Measurements from ENCODE around the gene RAB20.

The RAB20 gene

DNA sequence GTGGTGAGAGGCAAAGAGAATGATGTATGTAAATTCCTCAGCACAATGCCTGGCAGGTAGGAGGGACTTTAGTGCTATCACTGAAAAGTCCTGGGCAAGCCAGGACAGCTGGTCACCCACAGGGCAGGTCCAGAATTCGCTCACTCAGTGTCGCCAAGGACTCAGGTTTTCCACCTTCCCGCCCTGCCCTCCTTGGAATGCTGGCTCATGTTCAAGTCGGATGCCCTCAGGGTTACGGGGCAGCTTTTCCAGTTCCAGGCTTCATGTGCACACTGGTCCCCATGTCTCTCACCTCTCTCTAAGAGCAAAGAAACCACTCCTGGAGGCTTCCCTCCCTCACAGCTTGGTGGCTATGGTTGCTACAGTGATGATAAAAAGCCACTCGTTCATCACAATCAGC, 29.1 kb upstream of the RAB20 start:
- Histone ChIP-seq H3K36me3 (no peaks in the 10 kb centered on the region), H3K9me3 (no peaks in the 10 kb centered on the region), H3K27me3 (no peaks in the 10 kb centered on the region), H3K27ac (no peak overlapping the region), H3K4me3 (ENCODE audit: low read depth in 1 of 2, low read length in 1 of 2) (no peak overlapping the region), H3K4me1 (ENCODE audit: control insufficient read depth in 1 of 2, insufficient read depth in 1 of 2, low read depth in 1 of 2, low read length in 1 of 2) (no peaks in the 10 kb centered on the region)
- TF ChIP-seq, protein P1, sequence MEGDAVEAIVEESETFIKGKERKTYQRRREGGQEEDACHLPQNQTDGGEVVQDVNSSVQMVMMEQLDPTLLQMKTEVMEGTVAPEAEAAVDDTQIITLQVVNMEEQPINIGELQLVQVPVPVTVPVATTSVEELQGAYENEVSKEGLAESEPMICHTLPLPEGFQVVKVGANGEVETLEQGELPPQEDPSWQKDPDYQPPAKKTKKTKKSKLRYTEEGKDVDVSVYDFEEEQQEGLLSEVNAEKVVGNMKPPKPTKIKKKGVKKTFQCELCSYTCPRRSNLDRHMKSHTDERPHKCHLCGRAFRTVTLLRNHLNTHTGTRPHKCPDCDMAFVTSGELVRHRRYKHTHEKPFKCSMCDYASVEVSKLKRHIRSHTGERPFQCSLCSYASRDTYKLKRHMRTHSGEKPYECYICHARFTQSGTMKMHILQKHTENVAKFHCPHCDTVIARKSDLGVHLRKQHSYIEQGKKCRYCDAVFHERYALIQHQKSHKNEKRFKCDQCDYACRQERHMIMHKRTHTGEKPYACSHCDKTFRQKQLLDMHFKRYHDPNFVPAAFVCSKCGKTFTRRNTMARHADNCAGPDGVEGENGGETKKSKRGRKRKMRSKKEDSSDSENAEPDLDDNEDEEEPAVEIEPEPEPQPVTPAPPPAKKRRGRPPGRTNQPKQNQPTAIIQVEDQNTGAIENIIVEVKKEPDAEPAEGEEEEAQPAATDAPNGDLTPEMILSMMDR (IDR thresholded peaks at IDR 0.05), result no peak

DNA sequence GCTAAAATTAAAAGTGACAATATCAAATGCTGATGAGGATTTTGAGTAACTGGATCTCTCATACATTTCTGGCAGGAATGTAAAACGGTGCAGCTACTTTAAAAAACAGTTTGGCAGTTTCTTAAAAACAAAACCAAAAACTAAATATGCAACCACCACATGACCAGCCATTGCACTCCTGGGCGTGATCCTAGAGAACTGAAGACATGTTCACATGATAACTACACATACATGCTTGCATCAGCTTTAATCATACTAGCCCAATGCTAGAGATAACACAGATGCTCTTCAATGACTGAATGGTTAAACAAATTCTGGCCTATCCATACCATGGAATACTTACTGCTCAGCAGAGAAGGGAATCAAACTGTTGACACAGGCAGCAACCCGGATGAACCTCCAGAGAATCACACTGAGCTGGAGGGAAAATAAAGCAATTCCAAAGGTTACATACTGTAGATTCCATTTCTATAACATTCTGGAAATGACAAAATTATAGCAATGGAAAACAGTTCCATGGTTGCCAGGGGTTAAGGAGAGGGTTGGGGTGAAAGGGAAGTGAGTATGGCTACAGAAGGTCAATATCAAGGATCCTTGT, 28.4 kb upstream of the RAB20 start:
- Histone ChIP-seq H3K27ac (no peak overlapping the region), H3K9me3 (no peaks in the 10 kb centered on the region), H3K4me3 (ENCODE audit: low read depth in 1 of 2, low read length in 1 of 2) (no peak overlapping the region), H3K36me3 (no peaks in the 10 kb centered on the region), H3K4me1 (ENCODE audit: control insufficient read depth in 1 of 2, insufficient read depth in 1 of 2, low read depth in 1 of 2, low read length in 1 of 2) (no peaks in the 10 kb centered on the region), H3K27me3 (no peaks in the 10 kb centered on the region)
- TF ChIP-seq, protein P1 (IDR thresholded peaks at IDR 0.05), result no peak

DNA sequence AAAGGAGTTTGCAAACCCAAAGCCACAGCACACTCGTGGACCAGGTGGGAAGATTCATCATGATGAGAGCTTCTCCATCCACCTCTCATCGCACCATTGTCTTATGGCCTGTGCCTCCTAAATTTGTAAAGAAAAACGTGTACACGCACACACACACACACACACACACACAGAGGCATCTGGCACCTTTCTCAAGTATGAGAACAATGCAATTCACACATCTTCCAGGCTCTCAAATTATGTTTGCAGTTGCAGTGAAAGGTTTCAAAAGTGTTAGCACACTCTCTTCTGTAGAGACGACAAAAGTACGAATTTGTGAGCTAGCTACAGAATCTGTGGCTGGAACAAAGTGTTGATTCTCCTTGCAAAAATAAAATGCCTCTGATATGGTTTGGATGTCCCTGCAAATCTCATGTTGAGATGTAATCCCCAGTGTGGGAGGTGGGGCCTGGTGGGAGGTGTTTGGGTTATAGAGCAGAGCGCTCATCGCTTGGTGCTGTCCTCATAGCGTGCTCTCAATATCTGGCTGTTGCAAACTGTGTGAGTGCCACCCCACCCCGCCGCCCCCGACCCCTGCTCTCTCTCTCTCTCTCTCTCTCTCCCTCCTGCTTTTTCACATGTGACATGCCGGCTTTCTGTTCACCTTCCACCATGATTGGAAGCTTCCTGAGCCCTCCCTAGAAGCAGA, 21.8 kb upstream of the RAB20 start:
- H3K27me3 ChIP-seq, result no peaks in the 10 kb centered on the region
- TF ChIP-seq, protein P1 (IDR thresholded peaks at IDR 0.05), result no peak
- no peak overlapping the region for H3K27ac ChIP-seq
- H3K4me1 ChIP-seq (ENCODE audit: control insufficient read depth in 1 of 2, insufficient read depth in 1 of 2, low read depth in 1 of 2, low read length in 1 of 2), result no peaks in the 10 kb centered on the region
- no peak overlapping the region for H3K4me3 ChIP-seq (ENCODE audit: low read depth in 1 of 2, low read length in 1 of 2)
- no peaks in the 10 kb centered on the region for H3K9me3 ChIP-seq
- no peaks in the 10 kb centered on the region for H3K36me3 ChIP-seq

DNA sequence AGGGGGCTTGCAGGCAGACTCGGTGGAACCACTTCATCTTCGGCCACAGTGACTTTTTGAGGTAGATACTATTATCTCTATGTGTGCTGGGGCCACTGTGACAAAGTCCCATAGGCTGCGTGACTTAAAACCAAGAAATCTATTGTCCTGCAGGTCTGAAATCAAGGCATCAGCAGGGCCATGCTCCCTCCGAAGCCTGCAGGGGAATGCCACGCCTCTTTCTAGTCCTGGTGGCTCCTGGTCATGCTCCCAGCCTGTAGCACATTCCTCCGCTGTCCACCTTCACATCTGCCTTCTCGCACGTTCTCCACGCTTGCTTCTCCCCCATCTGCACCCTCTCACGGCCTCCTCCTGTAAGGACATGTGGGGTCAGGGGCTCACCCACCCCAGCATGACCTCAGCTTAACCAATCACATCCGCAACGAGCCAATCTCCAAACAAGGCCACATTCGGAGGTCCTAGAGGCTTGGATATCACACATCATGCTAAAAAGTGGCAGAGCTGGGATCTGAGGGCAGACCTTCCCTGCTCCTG, 21.0 kb upstream of the RAB20 start:
- no peaks in the 10 kb centered on the region for H3K36me3 ChIP-seq
- no peaks in the 10 kb centered on the region for H3K27me3 ChIP-seq
- H3K27ac ChIP-seq, result no peak overlapping the region
- TF ChIP-seq, protein P1 (IDR thresholded peaks at IDR 0.05), result no peak
- no peaks in the 10 kb centered on the region for H3K4me1 ChIP-seq (ENCODE audit: control insufficient read depth in 1 of 2, insufficient read depth in 1 of 2, low read depth in 1 of 2, low read length in 1 of 2)
- no peak overlapping the region for H3K4me3 ChIP-seq (ENCODE audit: low read depth in 1 of 2, low read length in 1 of 2)
- no peaks in the 10 kb centered on the region for H3K9me3 ChIP-seq

DNA sequence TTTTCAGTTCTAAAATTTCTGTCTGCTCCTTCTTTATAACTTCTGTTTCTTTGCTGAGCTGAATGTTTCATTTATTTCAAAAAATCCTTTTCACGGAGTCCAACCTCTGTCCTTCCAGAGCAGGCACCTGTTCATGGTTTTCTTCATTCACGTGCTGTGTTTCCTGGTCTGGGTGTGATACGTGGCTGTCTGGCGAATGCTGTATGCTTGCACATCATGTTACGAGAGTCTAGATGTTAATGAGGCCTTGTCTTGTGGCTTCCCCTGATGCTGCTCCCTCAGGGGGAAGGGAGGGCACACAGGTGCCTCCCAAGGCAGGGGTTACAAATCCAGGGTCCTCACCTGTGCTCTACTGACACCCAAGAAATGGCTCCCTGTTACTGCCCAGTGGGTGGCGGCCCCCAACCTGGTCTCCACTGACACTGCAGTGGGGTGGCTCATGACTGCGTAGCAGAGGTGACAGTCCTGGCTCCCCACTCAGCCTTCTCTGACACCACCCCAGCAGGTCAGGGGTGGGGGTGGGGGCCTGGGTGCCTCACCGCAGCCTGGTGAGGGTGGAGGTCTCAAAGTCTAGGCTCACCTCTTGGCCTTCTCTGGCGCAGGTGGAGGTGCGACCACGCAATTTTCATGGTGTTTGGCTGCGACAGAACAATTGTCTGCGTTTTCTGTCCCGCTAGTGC, 20.1 kb upstream of the RAB20 start:
- Histone ChIP-seq H3K27me3 (no peaks in the 10 kb centered on the region), H3K4me1 (ENCODE audit: control insufficient read depth in 1 of 2, insufficient read depth in 1 of 2, low read depth in 1 of 2, low read length in 1 of 2) (no peaks in the 10 kb centered on the region), H3K27ac (no peak overlapping the region), H3K9me3 (no peaks in the 10 kb centered on the region), H3K36me3 (no peaks in the 10 kb centered on the region), H3K4me3 (ENCODE audit: low read depth in 1 of 2, low read length in 1 of 2) (no peak overlapping the region)
- TF ChIP-seq, protein P1 (IDR thresholded peaks at IDR 0.05), result no peak

Data from neutrophil (primary cell).